Activated CD8-positive, alpha-beta memory T cell treated with anti-CD3 and anti-CD28 coated beads, Interleukin-2, amount 50 U/mL, for 24 hours (primary cell): Measurements from ENCODE around the gene ZNF839.
"Not testable (repeated sequence)": the region's sequence is repeated elsewhere in the genome, so short reads cannot be mapped to it uniquely, and the experiment has no call there.

ENCODE experiments used
- DNase-seq: peaks from one replicate; pipeline ENCODE4 v3.0.0-alpha.2; 2020; ENCODE audit errors: extremely low read depth

Gene ZNF839

DNA sequence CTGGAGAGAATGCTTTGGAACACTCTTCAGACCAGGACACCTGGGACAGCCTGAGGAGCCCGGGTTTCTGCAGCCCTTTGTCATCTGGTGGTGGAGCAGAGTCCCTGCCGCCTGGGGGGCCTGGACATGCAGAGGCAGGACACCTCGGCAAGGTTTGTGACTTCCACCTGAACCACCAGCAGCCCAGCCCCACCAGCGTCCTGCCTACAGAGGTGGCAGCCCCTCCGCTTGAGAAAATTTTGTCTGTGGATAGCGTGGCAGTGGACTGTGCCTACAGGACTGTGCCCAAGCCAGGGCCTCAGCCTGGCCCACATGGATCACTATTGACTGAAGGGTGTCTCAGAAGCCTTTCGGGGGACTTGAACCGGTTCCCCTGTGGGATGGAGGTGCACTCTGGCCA lies 22.0 kb downstream of the ZNF839 start:
- no peak for DNase-seq

DNA sequence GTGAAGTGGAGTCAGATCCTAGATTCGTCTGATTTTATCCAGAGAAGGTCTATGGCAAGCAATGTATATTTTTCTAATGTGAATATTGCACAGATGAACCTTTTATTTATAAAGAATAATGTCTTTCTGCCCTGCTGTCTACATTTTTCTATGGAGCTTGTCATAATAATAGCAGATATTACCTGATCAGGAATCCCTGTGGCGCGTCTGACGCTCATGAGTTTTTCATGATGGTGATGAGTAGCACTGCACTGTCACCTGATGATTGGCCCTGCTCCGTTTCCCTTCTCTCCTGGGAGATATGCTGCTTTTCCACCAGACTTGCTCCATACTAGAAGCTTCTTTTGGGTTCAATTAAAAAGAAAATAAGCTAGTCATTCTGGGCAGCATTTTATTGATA lies 22.7 kb downstream of the ZNF839 start:
- DNase-seq: no peak

DNA sequence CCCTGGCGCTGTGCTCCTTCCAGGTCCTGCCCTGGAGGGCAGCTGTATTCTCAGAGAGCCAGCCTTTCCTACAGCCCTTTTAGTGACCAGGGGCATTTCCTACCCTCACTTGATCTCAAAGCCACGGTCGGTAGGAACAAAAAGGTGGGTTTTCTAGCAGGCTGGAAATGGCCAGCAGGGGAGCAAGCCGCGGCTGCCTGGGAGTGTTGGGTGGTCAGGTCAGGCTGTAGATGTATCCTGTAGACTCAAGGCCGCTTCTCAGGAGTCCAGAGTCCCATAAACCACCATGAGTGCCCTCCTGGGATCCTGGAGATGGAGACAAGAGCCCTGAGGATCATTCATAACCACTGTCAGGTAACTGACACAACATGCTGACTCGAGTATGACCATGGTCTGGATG lies 24.5 kb downstream of the ZNF839 start:
- DNase-seq: no peak

DNA sequence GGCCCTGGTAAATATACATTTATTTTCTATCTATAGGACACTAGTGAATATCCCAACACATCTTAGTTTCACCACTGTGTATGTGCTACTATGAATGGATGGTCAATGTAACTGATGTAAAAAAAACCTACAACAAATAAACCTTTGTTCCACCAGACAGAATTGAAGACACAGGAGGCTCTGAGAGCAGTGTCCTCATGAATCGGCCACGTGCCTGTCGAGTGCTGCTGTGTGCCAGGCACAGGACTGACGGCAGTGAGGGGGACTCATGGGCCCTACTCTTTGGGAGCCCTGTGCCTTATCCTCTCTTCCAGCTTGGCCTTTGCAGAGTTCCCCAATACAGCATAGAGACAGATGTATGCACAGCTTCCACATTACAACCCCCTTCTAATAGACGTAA lies 24.9 kb downstream of the ZNF839 start:
- no peak for DNase-seq

DNA sequence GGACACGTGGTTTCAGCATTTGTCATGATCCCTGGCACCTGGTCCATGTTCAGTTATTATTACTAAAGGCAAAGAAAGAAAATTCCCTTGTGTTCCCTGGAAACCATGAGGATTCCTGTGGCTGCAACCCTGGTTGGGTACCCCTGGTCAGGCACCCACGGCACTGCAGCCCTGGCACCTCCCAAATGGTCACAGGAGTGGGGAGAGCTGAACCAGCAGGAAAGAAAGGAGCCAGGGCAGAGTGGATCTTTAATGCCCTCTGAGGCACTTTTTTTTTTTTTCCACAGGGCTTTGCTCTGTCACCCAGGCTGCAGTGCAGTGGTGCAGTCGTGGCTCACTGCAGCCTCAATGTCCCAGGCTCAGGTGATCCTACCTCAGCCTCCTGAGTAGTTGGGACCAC lies 25.7 kb downstream of the ZNF839 start:
- no peak for DNase-seq

DNA sequence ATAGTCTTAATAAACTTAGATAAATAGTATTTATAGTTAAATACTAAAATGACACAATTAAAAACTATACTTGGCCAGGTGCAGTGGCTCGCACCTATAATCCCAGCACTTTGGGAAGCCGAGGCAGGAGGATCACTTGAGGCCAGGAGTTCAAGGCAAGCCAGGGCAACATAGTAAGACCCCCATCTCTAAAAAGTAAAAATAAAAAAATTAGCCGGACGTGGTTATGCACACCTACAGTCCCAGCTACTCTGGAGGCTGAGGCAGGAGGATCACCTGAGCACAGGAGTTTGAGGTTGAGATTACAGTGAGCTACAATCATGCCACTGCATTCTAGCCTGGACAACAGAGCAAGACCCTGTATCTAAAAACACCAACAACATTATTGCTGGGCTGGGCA lies 27.1 kb downstream of the ZNF839 start:
- DNase-seq: no peak

DNA sequence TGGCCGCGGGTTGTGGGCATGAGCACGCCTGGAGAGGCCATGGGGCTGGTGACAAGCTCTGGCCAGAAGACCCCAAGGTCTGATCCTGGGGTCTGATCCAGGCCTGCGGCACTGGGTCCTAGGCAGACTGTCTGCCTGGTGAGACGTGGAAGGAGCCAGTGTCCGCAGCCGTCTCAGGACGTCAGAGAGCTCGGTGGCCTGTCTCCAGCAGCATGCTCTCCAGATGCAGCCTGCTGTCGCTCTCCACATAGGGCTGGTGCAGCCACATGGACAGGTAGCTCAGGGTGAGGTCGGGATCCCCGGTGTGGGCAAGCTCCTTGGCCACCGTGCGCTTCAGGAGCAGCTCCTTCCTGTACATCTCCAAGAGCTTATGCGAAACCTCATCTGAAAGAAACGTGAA lies 28.8 kb downstream of the ZNF839 start:
- no peak for DNase-seq

DNA sequence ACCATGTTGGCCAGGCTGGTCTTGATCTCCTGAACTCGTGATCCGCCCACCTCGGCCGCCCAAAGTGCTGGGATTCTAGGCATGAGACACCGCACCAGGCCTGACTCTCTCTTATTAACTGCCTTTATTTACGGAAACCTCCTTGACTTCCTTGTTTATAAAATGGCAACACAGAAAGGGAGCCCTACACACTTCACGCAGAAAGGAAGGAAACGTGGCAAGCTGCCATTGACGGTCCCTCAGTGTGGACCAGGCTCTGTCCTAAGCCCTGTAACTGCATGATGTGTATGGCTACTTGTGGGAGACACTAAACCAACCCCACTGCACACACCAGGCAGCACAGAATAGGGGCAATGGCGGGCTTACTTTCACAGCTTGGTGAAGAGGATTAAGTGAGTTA lies 31.5 kb downstream of the ZNF839 start:
- DNase-seq: no peak

DNA sequence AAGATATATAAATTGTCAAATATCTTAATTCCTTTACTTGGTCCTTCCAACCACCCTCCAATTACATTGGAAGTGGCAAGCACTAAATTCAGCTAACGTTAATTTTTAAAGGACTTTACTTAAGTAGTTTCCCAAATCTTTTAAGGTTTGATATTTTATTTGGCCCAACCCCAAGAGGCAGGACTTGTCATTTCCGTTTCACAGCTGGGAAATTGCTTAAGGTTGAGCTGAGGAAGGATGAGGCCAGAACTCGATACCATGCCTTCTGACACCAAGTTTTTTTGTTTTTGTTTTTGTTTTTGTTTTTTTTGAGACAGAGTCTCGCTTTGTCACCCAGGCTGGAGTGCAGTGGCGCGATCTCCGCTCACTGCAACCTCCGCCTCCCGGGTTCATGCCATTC lies 32.0 kb downstream of the ZNF839 start:
- DNase-seq: not testable (repeated sequence)

DNA sequence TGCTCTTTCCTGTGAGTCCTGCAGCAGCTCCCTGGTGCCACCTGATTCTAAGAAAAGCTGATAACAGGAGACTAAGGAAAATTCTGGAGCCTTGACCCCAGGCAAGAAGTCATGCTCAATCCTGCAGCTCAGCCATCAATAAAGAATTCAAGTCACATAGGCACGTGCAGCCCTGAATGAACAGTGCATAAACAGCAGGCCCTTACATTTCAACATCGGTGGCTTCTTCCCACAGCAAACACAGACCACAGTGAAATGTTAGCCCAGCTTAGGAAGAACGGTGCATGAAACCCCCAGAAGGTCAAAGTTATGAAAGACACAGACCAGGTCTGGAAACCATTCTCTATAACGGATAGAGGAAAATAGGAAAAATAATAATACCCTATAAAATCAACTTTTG lies 32.7 kb downstream of the ZNF839 start:
- no peak for DNase-seq

DNA sequence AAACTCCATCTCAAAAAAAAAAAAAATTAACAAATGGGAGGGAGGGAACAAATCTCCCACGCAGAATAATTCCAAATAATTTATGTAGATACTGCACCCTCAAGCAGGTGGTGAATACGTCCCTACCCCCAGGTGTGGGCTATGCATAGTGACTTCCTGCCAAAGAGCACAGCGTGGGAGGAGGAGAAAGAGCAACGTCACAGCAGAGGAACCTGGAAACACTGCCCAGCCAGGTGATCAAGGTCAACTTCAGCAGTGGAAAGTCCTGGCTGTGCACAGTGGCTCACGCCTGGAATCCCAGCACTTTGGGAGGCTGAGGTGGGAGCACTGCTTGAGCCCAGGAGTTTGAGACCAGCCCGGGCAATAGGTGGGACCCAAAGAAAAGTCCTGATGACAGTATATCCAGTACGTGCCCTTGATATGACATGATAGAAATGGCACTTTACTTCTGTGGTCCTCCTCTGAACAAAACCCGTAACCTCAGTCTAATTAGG lies 33.6 kb downstream of the ZNF839 start:
- DNase-seq: no peak

DNA sequence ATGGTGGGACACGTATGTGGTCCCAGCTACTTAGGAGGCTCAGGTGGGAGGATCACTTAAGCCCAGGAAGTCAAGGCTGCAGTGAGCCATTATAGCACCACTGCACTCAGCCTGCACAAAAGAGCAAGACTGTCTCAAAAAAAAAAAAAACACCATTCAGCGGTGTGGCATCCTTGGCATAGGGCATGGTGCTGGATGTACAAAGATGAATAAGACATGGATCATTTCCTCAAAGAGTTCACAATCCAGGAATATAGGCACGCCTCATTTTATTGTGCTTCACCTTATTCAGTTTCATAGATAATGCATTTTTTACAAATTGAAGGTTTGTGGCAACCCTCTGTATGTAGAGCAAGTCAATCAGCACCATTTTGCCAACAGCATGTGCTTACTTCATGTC lies 36.7 kb downstream of the ZNF839 start:
- DNase-seq: no peak

DNA sequence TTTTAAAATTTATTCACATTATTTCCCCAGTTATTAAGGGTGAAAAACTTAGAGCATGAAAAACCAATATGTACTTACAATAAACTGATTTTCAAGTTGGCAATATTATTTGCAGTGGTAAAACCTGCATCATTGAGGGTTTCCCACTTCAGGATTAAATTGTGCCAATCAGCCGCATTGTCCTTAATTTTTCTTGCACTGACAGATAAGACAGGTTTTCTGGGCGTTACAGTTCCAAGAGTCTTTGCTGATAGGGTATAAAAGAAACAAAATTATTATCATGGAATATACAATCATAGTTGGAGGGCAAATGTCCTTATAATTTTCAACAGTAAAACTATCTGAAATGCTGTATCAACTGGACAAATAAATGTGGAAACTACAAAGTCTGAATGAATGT lies 39.8 kb downstream of the ZNF839 start:
- no peak for DNase-seq

DNA sequence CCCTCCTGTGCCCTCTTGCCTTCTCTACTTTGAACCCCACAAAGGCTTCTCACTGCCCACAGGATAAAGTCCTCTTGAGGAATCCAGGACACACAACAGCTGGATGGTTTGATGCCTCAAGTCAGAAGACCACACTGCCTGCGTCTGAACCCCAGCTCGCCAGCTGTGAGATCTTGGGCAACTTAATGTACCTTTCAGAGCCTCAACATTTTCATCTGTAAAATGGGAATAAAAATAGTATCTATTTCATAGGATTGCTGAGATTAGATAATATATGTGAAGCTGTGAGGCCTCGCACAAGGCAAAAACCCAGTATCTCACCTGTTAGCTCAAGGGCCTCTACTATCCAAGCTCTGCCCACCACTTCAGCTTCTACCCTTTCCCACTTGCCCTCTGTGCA lies 40.8 kb downstream of the ZNF839 start:
- no peak for DNase-seq

DNA sequence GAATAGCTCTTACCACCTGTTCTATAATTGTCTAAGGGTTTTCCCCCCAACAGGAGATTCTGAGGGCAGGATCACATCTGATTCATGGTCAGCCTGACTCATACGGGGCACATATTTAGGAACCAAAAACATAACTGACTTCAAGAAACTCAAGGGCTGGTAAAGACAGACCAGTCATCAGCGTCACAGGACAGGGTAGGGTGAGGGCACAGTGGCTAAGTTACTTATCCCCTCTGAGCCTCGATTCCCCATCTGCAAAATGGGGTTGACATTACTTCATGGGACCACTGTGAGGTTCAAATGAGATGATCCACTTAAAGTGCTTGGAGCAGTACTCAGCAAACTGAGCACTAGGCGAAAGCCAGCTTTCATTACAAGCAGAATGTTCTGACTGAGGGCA lies 42.5 kb downstream of the ZNF839 start:
- DNase-seq: peak; percentile 17

DNA sequence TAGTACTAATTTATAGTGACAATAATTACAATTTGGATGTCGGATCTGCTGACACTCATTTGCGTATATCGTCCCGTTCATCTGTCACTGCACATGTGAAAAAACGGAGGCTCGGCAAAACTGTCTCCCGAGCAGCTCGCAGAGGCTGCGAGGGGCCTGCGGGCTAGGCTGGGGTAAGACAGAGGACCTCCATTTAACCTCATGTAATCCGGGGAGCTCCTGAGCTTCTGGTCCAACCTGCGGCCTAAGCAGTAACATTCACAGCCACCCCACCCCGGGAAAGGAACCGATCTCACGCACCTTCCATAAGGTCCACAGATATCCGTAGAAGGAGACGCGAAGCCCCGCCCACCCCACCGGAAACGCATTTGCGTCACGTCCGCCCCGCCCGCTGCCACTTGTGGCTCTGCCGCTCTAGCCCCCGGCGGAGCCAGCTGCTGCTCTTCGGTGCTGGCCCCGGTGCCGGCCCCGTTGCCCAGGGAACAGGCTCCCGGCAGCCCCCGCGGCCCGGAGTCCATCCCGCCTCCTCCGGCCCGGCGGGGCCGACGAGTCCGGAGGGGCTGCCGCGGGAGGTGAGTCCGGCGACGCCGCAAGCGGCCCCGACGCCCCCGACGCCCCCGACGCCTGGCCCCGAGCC lies 43.1 kb downstream of the ZNF839 start, which contains the start of the genes CINP and TECPR2:
TSS of gene CINP (minus strand) at position 346 of the 637 bp plus-strand sequence. CDS start at position 307, 39 bp downstream.
TSS of gene TECPR2 (plus strand) at position 397 of the 637 bp plus-strand sequence. CDS start 13,781 bp downstream, outside the sequence.
- peak; percentile 95 for DNase-seq

DNA sequence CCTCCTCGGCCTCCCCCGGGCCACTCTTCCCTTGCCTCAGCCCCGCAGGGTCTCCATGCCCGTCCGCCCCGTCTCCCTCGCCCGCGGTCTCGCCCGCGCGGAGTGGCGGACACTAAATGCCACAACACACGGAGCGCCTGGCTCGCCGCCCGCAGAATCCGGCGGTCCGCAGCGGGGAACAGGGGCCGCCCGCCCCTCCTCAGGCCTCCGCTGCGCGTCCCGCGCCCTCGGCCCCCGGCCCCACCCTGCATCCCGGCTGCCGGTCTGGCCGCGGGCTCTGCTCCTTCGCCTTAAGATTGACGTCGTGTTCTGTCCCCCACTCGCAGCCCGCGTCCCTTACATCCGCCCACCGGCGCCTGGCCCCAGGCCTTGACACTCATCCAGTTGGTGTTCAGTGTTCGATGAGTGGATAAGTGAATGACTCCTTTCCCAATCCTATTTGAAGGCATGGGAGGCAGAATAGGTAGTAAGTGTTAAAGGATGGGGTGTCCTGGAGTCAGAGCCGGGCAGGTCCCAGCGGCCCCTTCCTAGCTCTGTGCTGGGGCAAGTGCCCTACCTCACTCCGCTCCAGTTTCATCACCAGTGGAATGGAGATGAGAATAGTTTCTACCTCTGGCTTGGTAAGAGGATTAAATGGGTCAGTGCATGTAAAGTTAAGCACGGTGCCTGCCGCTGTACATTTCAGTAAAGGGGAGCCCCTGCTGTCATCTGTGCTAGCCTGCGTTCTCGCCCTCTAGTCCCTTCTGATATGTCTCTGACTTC lies 43.8 kb downstream of the ZNF839 start:
- DNase-seq: no peak

DNA sequence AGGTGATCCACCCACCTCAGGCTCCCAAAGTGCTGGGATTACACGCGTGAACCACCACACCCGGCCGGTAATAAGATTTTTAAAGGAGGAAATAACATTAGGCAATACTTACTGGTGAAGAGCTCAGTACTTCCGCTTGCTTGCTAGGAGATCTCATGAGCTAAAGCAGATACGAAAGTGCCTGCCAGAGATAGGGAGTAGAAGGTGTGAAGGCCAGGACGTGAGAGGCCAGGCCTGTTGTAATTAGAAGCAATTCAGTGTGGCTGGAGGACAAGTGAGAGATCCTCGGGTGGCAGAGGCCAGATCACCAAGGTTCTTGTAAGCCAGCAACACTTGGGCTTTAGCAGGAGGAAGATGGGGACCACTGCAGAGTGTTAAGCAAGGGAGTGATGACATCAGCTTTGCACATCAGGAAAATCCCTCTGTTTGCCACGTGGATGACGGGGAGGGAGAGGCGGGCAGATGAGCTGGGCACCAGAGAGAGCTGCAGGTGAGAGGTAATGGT lies 50.8 kb downstream of the ZNF839 start:
- no peak for DNase-seq

DNA sequence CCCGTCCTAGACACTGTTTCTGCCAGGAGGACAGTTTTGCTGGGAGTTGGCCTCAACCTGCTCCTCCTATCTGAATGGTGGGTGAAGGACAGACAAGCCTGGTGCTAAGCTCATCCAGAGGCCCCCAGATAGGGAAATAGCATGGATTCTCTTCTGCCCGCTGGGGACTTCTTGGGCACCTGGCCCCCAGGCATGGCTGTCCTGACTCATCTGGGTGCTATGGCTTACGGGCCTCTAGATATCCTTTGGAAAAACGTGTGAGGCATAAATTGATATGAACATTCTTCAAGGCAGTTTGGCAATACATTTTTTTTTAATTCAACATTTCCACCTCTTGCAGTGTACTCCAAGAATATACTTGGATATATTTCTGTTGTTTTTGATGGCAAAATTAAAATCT lies 51.8 kb downstream of the ZNF839 start:
- DNase-seq: no peak

DNA sequence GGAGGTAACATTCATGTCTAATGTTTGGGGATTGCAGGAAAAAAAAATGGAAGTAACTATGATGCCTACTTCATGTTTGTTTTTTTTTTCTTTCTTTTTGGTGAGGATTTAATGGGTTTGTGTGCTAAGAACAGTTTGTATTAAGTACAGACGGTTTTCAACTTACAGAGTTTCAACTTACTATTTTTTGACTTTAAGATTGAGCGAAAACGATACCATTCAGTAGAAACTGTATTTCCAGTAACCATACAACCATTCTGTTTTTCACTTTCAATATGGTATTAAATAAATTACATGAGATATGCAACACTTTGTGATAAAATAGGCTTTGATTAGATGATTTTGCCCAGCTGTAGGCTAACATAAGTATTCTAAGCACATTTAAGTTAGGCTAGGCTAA lies 53.6 kb downstream of the ZNF839 start:
- no peak for DNase-seq

DNA sequence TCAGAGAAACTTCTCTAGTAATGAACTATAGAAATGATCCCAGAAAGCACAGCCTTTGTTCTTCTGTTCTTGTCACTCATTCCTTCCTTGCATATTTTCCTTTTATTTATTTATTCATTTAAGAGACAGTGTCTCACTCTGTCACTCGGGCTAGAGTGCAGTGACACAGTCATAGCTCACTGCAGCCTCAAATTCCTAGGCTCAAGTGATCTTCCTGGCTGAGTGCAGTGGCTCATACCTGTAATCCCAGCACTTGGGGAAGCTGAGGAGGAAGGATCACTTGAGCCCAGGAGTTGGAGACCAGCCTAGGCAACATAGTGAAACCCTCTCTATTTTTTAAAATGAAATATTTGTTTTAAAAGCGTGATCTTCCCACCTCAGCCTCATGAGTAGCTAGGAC lies 54.7 kb downstream of the ZNF839 start:
- no peak for DNase-seq

DNA sequence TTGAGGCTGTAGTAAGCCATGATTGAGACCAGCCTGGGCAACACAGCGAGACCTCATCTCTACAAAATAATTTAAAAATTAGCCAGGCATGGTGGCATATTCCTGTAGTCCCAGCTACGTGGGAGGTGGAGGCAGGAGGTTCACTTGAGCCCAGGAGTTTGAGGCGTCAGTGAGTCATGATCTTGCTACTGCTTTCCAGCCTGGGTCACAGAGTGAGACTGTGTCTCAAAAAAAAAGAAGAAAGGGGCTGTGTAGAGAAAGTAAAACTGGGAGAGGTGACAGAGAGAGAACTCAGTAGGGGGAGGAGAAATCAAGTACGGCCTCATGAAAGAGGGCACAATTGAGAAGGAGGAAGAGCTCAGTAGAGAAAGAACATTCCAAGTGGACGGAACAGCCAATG lies 55.6 kb downstream of the ZNF839 start:
- no peak for DNase-seq

DNA sequence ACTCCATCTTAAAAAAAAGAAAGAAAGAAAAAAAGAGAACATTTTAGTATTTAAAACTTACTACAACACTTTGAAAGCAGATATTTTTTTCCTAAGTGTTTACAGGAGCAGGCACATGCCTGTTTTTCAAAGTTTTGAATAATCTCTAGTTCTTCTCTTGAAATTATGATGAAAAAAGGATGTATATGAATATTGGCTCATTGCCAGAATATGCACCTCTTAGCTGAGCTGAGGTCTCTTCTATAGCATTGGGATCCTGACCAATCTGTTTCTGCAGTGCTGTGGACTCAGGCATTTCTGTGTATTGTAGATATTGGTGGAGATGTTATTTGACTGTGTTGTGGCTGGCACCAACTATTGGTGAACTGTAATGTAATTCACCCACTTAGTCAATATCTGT lies 58.1 kb downstream of the ZNF839 start:
- DNase-seq: no peak
